SU-DHL-6 (cell line): Measurements from ENCODE around the gene APOB.

Source experiments
- EZH2phosphoT487 ChIP-seq: fragments of 200-600 bp; sonication (generic), shearing (Covaris generic); conservative IDR thresholded peaks from 2 replicates; pipeline ENCODE4 v1.6.1; 2018; ENCODE audit warnings: mild to moderate bottlenecking, antibody characterized with exemption, low read length, moderate library complexity, mixed read lengths
- TF ChIP-seq, protein P1 (sequence below): fragments of 200-600 bp; sonication (generic); IDR thresholded peaks from one replicate; pipeline ENCODE4 v1.5.1; 2017; ENCODE audit warnings: antibody characterized with exemption, mild to moderate bottlenecking, low read length, moderate library complexity; ENCODE audit not compliant: insufficient read depth, poor library complexity, severe bottlenecking

DNA sequence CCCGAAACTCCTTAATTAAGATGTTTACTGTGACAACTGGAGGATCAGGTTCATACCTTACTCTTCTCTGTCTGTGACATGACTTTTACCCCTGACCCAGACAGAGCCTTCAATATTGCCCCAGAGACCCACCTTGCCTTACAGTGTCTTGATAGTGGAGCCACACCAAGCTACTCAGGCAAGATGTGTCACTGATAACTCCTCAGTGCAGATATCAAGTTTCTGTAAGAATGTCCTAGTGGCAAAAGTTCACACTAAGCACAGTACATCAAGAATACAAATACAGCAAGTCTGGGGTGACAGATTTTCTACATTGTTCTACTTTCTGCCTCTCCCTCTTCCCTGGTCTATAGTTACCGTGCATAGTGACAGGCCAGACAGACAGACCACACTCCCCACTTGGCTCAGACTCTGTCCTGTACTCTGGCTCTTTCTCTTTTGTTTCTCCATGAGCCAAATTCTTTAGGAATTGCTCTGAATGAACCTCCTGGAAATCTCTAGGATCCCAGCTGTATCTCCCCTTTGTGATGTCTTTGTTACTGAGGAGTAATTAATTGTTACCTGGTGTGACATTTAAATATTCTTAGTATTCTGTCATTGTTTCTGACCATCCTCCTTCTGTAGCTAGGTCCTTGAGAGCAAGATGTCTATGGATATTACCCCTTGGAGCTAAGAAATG lies 24.1 kb upstream of the APOB start:
- TF ChIP-seq, protein P1, sequence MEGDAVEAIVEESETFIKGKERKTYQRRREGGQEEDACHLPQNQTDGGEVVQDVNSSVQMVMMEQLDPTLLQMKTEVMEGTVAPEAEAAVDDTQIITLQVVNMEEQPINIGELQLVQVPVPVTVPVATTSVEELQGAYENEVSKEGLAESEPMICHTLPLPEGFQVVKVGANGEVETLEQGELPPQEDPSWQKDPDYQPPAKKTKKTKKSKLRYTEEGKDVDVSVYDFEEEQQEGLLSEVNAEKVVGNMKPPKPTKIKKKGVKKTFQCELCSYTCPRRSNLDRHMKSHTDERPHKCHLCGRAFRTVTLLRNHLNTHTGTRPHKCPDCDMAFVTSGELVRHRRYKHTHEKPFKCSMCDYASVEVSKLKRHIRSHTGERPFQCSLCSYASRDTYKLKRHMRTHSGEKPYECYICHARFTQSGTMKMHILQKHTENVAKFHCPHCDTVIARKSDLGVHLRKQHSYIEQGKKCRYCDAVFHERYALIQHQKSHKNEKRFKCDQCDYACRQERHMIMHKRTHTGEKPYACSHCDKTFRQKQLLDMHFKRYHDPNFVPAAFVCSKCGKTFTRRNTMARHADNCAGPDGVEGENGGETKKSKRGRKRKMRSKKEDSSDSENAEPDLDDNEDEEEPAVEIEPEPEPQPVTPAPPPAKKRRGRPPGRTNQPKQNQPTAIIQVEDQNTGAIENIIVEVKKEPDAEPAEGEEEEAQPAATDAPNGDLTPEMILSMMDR = no peak
- TF ChIP-seq EZH2phosphoT487 = no peak
